Neuronal stem cell (in vitro differentiated cells): ENCODE data around the gene PERCC1.

Experiments used
- DNase-seq: peaks from one replicate; pipeline ENCODE4 v3.0.0-alpha.2; 2013; ENCODE audit warnings: low spot score
- H2AFZ ChIP-seq: one replicate; pipeline ENCODE4 v1.6.1; 2013; ENCODE audit warnings: mild to moderate bottlenecking, low read length, inconsistent platforms
- H2AK5ac ChIP-seq: 2 replicates; pipeline ENCODE4 v1.6.1; 2013; ENCODE audit warnings: low read depth, mild to moderate bottlenecking, inconsistent platforms, low read length, moderate library complexity, mixed read lengths
- H2BK120ac ChIP-seq: 2 replicates; pipeline ENCODE4 v1.6.1; 2013; ENCODE audit warnings: low read depth, mild to moderate bottlenecking, inconsistent platforms, low read length, moderate library complexity, mixed read lengths
- H2BK12ac ChIP-seq: one replicate; pipeline ENCODE4 v1.6.1; 2013; ENCODE audit warnings: low read length, inconsistent platforms
- H2BK15ac ChIP-seq: 2 replicates; pipeline ENCODE4 v1.6.1; 2013; ENCODE audit warnings: mild to moderate bottlenecking, low read length, inconsistent platforms, mixed read lengths
- H2BK5ac ChIP-seq: one replicate; pipeline ENCODE4 v1.6.1; 2013; ENCODE audit warnings: inconsistent platforms, mild to moderate bottlenecking, low read length, moderate library complexity
- H3K14ac ChIP-seq: one replicate; pipeline ENCODE4 v1.6.1; 2013; ENCODE audit warnings: low read length, inconsistent platforms
- H3K18ac ChIP-seq: 2 replicates; pipeline ENCODE4 v1.6.1; 2013; ENCODE audit warnings: low read length, inconsistent platforms
- H3K23ac ChIP-seq: 2 replicates; pipeline ENCODE4 v1.6.1; 2013; ENCODE audit warnings: low read depth, mild to moderate bottlenecking, mixed read lengths, low read length, inconsistent platforms; ENCODE audit not compliant: poor library complexity
- H3K27ac ChIP-seq: replicated peaks from 3 replicates; pipeline ENCODE4 v1.5.1; 2013; ENCODE audit warnings: low read length, inconsistent platforms
- H3K27me3 ChIP-seq, 3 experiments: 2 replicates each; pipeline ENCODE4 v1.6.1; 2013; ENCODE audit warnings: low read length in 3 of 3, mild to moderate bottlenecking in 2 of 3, inconsistent platforms in 1 of 3, low read depth in 1 of 3, mixed read lengths in 1 of 3, moderate library complexity in 1 of 3; ENCODE audit not compliant: control insufficient read depth in 3 of 3, insufficient read depth in 3 of 3
- H3K36me3 ChIP-seq, 2 donors: replicated peaks in 1 of 2; 2 replicates each; pipeline ENCODE4 v1.6.1; 2013; ENCODE audit warnings: low read length in 2 of 2; ENCODE audit not compliant: control insufficient read depth in 2 of 2, insufficient read depth in 2 of 2
- H3K4ac ChIP-seq: 2 replicates; pipeline ENCODE4 v1.6.1; 2013; ENCODE audit warnings: inconsistent platforms, mild to moderate bottlenecking, low read length, moderate library complexity
- H3K4me1 ChIP-seq, 2 donors: 1 replicate in 1 of 2; 2 replicates in 1 of 2; pipeline ENCODE4 v1.6.1; 2013; ENCODE audit warnings: low read length in 2 of 2, low read depth in 1 of 2; ENCODE audit not compliant: control insufficient read depth in 2 of 2, insufficient read depth in 1 of 2
- H3K4me2 ChIP-seq: one replicate; pipeline ENCODE4 v1.6.1; 2013; ENCODE audit warnings: mild to moderate bottlenecking, low read length, inconsistent platforms; ENCODE audit not compliant: insufficient read depth, poor library complexity, severe bottlenecking
- H3K4me3 ChIP-seq, 2 donors: 2 replicates each; pipeline ENCODE4 v1.5.1; 2013; ENCODE audit warnings: low read length in 2 of 2, mild to moderate bottlenecking in 2 of 2, inconsistent platforms in 1 of 2, moderate library complexity in 1 of 2
- H3K79me1 ChIP-seq: one replicate; pipeline ENCODE4 v1.6.1; 2013; ENCODE audit warnings: low read depth, mild to moderate bottlenecking, inconsistent platforms, low read length, moderate library complexity
- H3K9ac ChIP-seq: one replicate; pipeline ENCODE4 v1.6.1; 2013; ENCODE audit warnings: mild to moderate bottlenecking, low read depth, low read length, inconsistent platforms; ENCODE audit not compliant: poor library complexity
- H3K9me3 ChIP-seq, 2 donors: replicated peaks in 1 of 2; 2 replicates each; pipeline versions ENCODE3 to v1.6.1; 2013; ENCODE audit warnings: low read length in 2 of 2, mild to moderate bottlenecking in 2 of 2, inconsistent platforms in 1 of 2, low read depth in 1 of 2, mixed read lengths in 1 of 2, moderate library complexity in 1 of 2; ENCODE audit not compliant: control insufficient read depth in 2 of 2, insufficient read depth in 1 of 2
- H4K8ac ChIP-seq: one replicate; pipeline ENCODE4 v1.6.1; 2013; ENCODE audit warnings: low read depth, mild to moderate bottlenecking, inconsistent platforms, low read length, moderate library complexity
- H4K91ac ChIP-seq: one replicate; pipeline ENCODE4 v1.6.1; 2013; ENCODE audit warnings: low read length, low read depth, mild to moderate bottlenecking, inconsistent platforms; ENCODE audit not compliant: poor library complexity
- WGBS, 2 donors: extraction: QIAGEN DNeasy Blood & Tissue Kit; methylation state at CpG; one replicate each; pipeline ENCODE4 v1.1.7; 2013; ENCODE audit warnings: missing lambda C conversion rate in 2 of 2, mixed read lengths in 1 of 2; ENCODE audit not compliant: insufficient read length in 2 of 2, insufficient replicate concordance in 1 of 2; ENCODE audit errors: extremely low coverage in 2 of 2; 5-methylcytosine and 5-hydroxymethylcytosine counted together

The PERCC1 gene

GRCh38 chr16:1403036-1403435, 27.8 kb upstream of the PERCC1 start:
- Histone ChIP-seq H3K4ac (no peak overlapping the region), H3K4me2 (no peak overlapping the region), H3K14ac (no peak overlapping the region), H3K36me3 (peaks cover 26 to 28% of the 10 kb centered on the region in 2 donors), H3K79me1 (peaks cover 28% of the 10 kb centered on the region), H3K9me3 (peaks cover 0 to 2% of the 10 kb centered on the region in 2 donors), H2BK15ac (no peak overlapping the region), H3K9ac (peak overlapping the region; percentile 44), H4K8ac (peak overlapping the region; percentile 92), H3K4me3 (no peak overlapping the region), H2AFZ (no peak overlapping the region), H3K4me1 (peaks cover 0 to 5% of the 10 kb centered on the region in 2 donors), H3K23ac (peak overlapping the region; percentile 65), H2BK120ac (no peak overlapping the region), H3K27me3 (no peaks in the 10 kb centered on the region), H4K91ac (no peak overlapping the region), H2AK5ac (peak overlapping the region; percentile 46), H2BK5ac (no peak overlapping the region), H3K27ac (no peak overlapping the region), H2BK12ac (no peak overlapping the region), H3K18ac (no peak overlapping the region)
- no peak for DNase-seq
- no CpG with 5 or more reads among the region's 22 CpGs for WGBS, 2 donors

- Histone ChIP-seq H2BK12ac (no peak overlapping the region), H2BK5ac (no peak overlapping the region), H3K27me3 (no peaks in the 10 kb centered on the region), H2AFZ (no peak overlapping the region), H3K18ac (no peak overlapping the region), H2BK15ac (no peak overlapping the region), H4K8ac (no peak overlapping the region), H3K79me1 (peaks cover 33% of the 10 kb centered on the region), H3K4me1 (peaks cover 5% of the 10 kb centered on the region in 2 donors), H4K91ac (no peak overlapping the region), H3K23ac (peak overlapping the region; percentile 55), H2AK5ac (no peak overlapping the region), H3K9me3 (peaks cover 0 to 2% of the 10 kb centered on the region in 2 donors), H3K9ac (peak overlapping the region; percentile 51), H3K36me3 (peaks cover 24 to 28% of the 10 kb centered on the region in 2 donors), H3K4ac (no peak overlapping the region), H3K4me3 (no peak overlapping the region), H3K14ac (no peak overlapping the region), H2BK120ac (no peak overlapping the region), H3K4me2 (no peak overlapping the region), H3K27ac (no peak overlapping the region)
- WGBS, 2 donors: no CpG with 5 or more reads among the region's 14 CpGs
- DNase-seq: no peak
Observed at GRCh38 chr16:1403733-1404132, 27.1 kb upstream of the PERCC1 start.

GRCh38 chr16:1407753-1408152, 23.1 kb upstream of the PERCC1 start:
- Histone ChIP-seq H3K9me3 (peaks cover 0 to 2% of the 10 kb centered on the region in 2 donors), H3K9ac (no peak overlapping the region), H3K4me1 (peaks cover 5% of the 10 kb centered on the region in 2 donors), H3K14ac (no peak overlapping the region), H2BK12ac (peak overlapping the region; percentile 58), H3K79me1 (peaks cover 23% of the 10 kb centered on the region), H3K4ac (peak overlapping the region; percentile 53), H2AFZ (peak overlapping the region; percentile 31), H3K23ac (no peak overlapping the region), H3K27me3 (no peaks in the 10 kb centered on the region), H2BK15ac (peak overlapping the region; percentile 75), H4K8ac (no peak overlapping the region), H3K27ac (peak overlapping the region; percentile 79), H2AK5ac (peak overlapping the region; percentile 92), H2BK120ac (no peak overlapping the region), H4K91ac (peak overlapping the region; percentile 72), H3K4me2 (peak overlapping the region; percentile 100), H3K4me3 (peak overlapping the region; percentile 15 to 46), H2BK5ac (no peak overlapping the region), H3K36me3 (peaks cover 13 to 19% of the 10 kb centered on the region in 2 donors), H3K18ac (peak overlapping the region; percentile 89)
- no CpG with 5 or more reads among the region's 11 CpGs for WGBS, 2 donors
- no peak for DNase-seq

- Histone ChIP-seq H2AFZ (peak overlapping the region; percentile 96), H2BK12ac (peak overlapping the region; percentile 73), H4K91ac (no peak overlapping the region), H3K9me3 (peaks cover 0 to 2% of the 10 kb centered on the region in 2 donors), H3K23ac (peak overlapping the region; percentile 80), H3K79me1 (peaks cover 23% of the 10 kb centered on the region), H2BK15ac (peak overlapping the region; percentile 97), H3K4me1 (peaks cover 5% of the 10 kb centered on the region in 2 donors), H3K27me3 (no peaks in the 10 kb centered on the region), H2BK5ac (peak overlapping the region; percentile 93), H3K18ac (peak overlapping the region; percentile 99), H2AK5ac (peak overlapping the region; percentile 88), H3K36me3 (peaks cover 10 to 17% of the 10 kb centered on the region in 2 donors), H3K14ac (peak overlapping the region; percentile 94), H3K4ac (peak overlapping the region; percentile 89), H2BK120ac (peak overlapping the region; percentile 28), H3K27ac (peak overlapping the region; percentile 79), H3K4me3 (peak overlapping the region; percentile 69 to 90), H4K8ac (peak overlapping the region; percentile 82), H3K4me2 (peak overlapping the region; percentile 100), H3K9ac (peak overlapping the region; percentile 98)
- DNase-seq: peak; percentile 93
- WGBS, 2 donors: no CpG with 5 or more reads among the region's 42 CpGs
Observed at GRCh38 chr16:1408171-1408837, 22.6 kb upstream of the PERCC1 start.
